Neural cell (in vitro differentiated cells): Measurements from ENCODE around the gene SMTNL2.

Experiments used
- CTCF ChIP-seq: fragments of 450-650 bp; IDR thresholded peaks from 2 replicates; pipeline ENCODE4 v1.5.1; 2014; ENCODE audit warnings: antibody characterized with exemption, mild to moderate bottlenecking, moderate library complexity; ENCODE audit not compliant: poor library complexity, severe bottlenecking
- EZH2 ChIP-seq: fragments of 200-600, 300-800 bp; shearing (Covaris generic), sonication (generic); IDR thresholded peaks from 2 replicates; pipeline ENCODE4 v1.6.1; 2014; ENCODE audit warnings: antibody characterized with exemption, low read length, borderline replicate concordance, mild to moderate bottlenecking; ENCODE audit not compliant: insufficient read depth, poor library complexity, severe bottlenecking
- POLR2AphosphoS5 ChIP-seq: IDR thresholded peaks from 2 replicates; pipeline ENCODE4 v1.6.1; 2012
- REST ChIP-seq: IDR thresholded peaks from 2 replicates; pipeline ENCODE4 v1.6.1; 2012; ENCODE audit warnings: borderline replicate concordance
- TAF1 ChIP-seq: IDR thresholded peaks from 2 replicates; pipeline ENCODE4 v1.6.1; 2012; ENCODE audit warnings: low read depth

- TF ChIP-seq EZH2 (no peak), CTCF (no peak), REST (no peak), TAF1 (no peak), POLR2AphosphoS5 (no peak)
Observed at GRCh38 chr17:4543557-4544026, 40.7 kb upstream of the SMTNL2 start.
